Peyer's patch (tissue), 4 donors: ENCODE results near the gene CD36. TPM values are rescaled to one million over a fixed set of nuclear protein-coding genes. Genes with fewer than 3 reads are reported as not detected.

Experiments used
- DNase-seq, 3 donors: peaks; one replicate each; pipeline ENCODE4 v3.0.0-alpha.2; 2017 to 2019
- H3K27ac ChIP-seq, 4 donors: fragments of 200-600 bp; sonication (generic); one replicate each; pipeline ENCODE4 v1.5.1; 2016 to 2019
- H3K27me3 ChIP-seq, 2 donors: fragments of 200-600 bp; sonication (generic); one replicate each; pipeline ENCODE4 v1.5.1; 2019
- H3K36me3 ChIP-seq, 3 donors: fragments of 200-600 bp; sonication (generic); one replicate each; pipeline ENCODE4 v1.5.1; 2016 to 2019
- H3K4me1 ChIP-seq, 4 donors: fragments of 200-600 bp; sonication (generic); one replicate each; pipeline ENCODE4 v1.5.1; 2016 to 2019
- H3K4me3 ChIP-seq, 4 donors: fragments of 200-600 bp; sonication (generic); 1 replicate in 3 of 4; 2 replicates in 1 of 4; pipeline ENCODE4 v1.5.1; 2016 to 2019; ENCODE audit warnings: mild to moderate bottlenecking in 1 of 4
- H3K9me3 ChIP-seq, 4 donors: fragments of 200-600 bp; sonication (generic); one replicate each; pipeline ENCODE4 v1.5.1; 2016 to 2019; ENCODE audit warnings: mild to moderate bottlenecking in 1 of 4
- POLR2A ChIP-seq, 2 donors: fragments of 450-650 bp; IDR thresholded peaks; one replicate each; pipeline ENCODE4 v1.5.1; 2017; ENCODE audit warnings: antibody characterized with exemption in 2 of 2, mild to moderate bottlenecking in 2 of 2, moderate library complexity in 2 of 2
- total RNA-seq, 4 donors: library from RNA; depleted of rRNA; stranded (reverse); fragments of >200 nt; gene quantifications; one replicate each; pipeline ENCODE4 v1.1.0, GENCODE V29; 2016
- TF ChIP-seq, protein P1 (sequence below), 6 experiments: fragments of 450-650 bp in 4 of 6; fragments of 200-600 bp in 2 of 6; sonication (generic) in 1 of 6; IDR thresholded peaks; one replicate each; pipeline ENCODE4 v1.5.1; 2017 to 2019; ENCODE audit warnings: antibody characterized with exemption in 6 of 6, mild to moderate bottlenecking in 3 of 6, moderate library complexity in 1 of 6

CD36 gene
- total RNA-seq, 4 donors from 2014 or later = 8.9 to 35.5 (median 24.4) TPM

DNA sequence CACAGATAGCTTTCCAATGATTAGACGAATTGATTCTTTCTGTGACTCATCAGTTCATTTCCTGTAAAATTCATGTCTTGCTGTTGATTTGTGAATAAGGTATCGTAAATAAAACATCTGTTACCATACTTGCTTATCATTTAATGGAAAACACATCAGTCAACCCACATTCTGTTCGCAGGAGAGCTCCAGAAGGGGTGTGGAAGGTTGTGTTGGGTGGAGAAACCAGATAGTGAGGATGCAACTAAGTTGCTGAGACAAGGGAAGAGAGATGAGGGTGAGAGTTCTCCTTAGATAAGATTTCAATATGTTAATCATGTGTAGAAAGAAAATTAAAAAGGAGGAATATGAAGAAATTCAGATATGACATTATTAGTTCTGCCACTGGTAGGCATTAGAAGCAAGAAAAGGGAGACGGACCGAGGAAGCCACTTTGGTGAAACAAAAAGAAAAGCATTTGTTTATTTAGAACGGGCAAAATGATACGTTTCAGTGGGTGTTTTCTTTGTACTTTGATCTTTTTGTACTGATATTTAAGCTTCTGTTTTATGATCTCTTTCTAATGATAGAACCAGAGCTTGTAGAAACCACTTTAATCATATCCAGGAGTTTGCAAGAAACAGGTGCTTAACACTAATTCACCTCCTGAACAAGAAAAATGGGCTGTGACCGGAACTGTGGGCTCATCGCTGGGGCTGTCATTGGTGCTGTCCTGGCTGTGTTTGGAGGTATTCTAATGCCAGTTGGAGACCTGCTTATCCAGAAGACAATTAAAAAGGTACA, 7.8 kb downstream of the CD36 start:
- H3K4me3 ChIP-seq = no peak overlapping the region
- no peak for TF ChIP-seq POLR2A (IDR thresholded peaks at IDR 0.05)
- TF ChIP-seq, protein P1, sequence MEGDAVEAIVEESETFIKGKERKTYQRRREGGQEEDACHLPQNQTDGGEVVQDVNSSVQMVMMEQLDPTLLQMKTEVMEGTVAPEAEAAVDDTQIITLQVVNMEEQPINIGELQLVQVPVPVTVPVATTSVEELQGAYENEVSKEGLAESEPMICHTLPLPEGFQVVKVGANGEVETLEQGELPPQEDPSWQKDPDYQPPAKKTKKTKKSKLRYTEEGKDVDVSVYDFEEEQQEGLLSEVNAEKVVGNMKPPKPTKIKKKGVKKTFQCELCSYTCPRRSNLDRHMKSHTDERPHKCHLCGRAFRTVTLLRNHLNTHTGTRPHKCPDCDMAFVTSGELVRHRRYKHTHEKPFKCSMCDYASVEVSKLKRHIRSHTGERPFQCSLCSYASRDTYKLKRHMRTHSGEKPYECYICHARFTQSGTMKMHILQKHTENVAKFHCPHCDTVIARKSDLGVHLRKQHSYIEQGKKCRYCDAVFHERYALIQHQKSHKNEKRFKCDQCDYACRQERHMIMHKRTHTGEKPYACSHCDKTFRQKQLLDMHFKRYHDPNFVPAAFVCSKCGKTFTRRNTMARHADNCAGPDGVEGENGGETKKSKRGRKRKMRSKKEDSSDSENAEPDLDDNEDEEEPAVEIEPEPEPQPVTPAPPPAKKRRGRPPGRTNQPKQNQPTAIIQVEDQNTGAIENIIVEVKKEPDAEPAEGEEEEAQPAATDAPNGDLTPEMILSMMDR (IDR thresholded peaks at IDR 0.05) = no peak

DNA sequence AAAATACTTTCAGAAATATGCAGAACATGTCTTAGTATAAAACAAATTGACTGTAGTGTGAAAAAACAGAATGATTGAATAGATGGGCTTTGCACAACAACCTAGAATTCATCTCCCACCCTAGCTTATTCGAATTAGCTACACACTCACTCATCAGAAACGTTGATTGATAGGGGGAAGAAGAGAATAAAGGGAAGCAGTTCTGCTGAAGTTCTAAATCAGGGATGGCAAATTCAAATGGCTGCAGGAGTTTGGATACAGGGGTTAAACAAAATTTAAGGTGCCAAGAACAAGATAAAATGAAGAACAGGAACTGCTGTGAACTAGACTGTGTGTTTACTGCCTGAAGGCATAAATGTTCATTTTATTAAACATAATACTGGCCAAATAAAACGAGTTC, 9.0 kb downstream of the CD36 start:
- TF ChIP-seq, protein P1 (IDR thresholded peaks at IDR 0.05) = no peak
- TF ChIP-seq POLR2A (IDR thresholded peaks at IDR 0.05) = no peak
- Histone ChIP-seq H3K27ac (no peak overlapping the region), H3K4me1 (no peaks in the 10 kb centered on the region), H3K36me3 (no peaks in the 10 kb centered on the region), H3K9me3 (no peaks in the 10 kb centered on the region), H3K27me3 (no peaks in the 10 kb centered on the region), H3K4me3 (no peak overlapping the region)
- DNase-seq = no peak

More for the DNA sequence above, 7.8 kb downstream of the CD36 start:
- H3K4me1 ChIP-seq = no peaks in the 10 kb centered on the region
- no peaks in the 10 kb centered on the region for H3K9me3 ChIP-seq
- no peaks in the 10 kb centered on the region for H3K36me3 ChIP-seq
- DNase-seq = no peak
- H3K27me3 ChIP-seq = no peaks in the 10 kb centered on the region
- H3K27ac ChIP-seq = no peak overlapping the region

GRCh38 chr7:80648031-80648600, 9.7 kb downstream of the CD36 start:
- Histone ChIP-seq H3K36me3 (no peaks in the 10 kb centered on the region), H3K4me3 (no peak overlapping the region), H3K27ac (no peak overlapping the region), H3K27me3 (no peaks in the 10 kb centered on the region), H3K4me1 (no peaks in the 10 kb centered on the region), H3K9me3 (no peaks in the 10 kb centered on the region)
- TF ChIP-seq POLR2A (IDR thresholded peaks at IDR 0.05) = no peak
- TF ChIP-seq, protein P1 (IDR thresholded peaks at IDR 0.05) = no peak
- no peak for DNase-seq

DNA sequence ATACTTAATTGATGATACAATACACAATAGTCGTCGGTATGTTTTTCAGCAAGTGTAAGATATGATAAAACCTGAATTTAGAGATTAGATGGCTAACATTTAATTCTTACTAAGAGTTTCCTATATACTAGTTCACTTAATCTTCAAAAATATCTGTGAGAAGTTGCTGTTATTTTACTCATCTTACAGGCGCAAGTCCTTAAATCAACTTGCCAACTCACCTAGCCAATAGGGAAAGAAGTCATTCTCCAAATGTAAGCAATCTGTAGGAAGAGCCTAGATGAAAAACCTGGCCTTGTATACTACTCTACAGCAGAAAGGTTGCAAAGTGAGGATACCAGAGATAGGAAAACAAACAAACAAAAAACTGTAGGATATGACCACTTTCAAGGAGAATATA, 10.6 kb downstream of the CD36 start:
- TF ChIP-seq, protein P1 (IDR thresholded peaks at IDR 0.05) = no peak
- no peak for TF ChIP-seq POLR2A (IDR thresholded peaks at IDR 0.05)
- no peaks in the 10 kb centered on the region for H3K9me3 ChIP-seq
- DNase-seq = no peak
- no peak overlapping the region for H3K27ac ChIP-seq
- no peak overlapping the region for H3K4me3 ChIP-seq
- H3K27me3 ChIP-seq = no peaks in the 10 kb centered on the region
- H3K36me3 ChIP-seq = no peaks in the 10 kb centered on the region
- H3K4me1 ChIP-seq = no peaks in the 10 kb centered on the region

- Histone ChIP-seq H3K27me3 (no peaks in the 10 kb centered on the region), H3K9me3 (no peaks in the 10 kb centered on the region), H3K36me3 (no peaks in the 10 kb centered on the region), H3K4me1 (no peaks in the 10 kb centered on the region), H3K27ac (no peak overlapping the region), H3K4me3 (no peak overlapping the region)
- TF ChIP-seq POLR2A (IDR thresholded peaks at IDR 0.05) = no peak
- TF ChIP-seq, protein P1 (IDR thresholded peaks at IDR 0.05) = no peak
- DNase-seq = no peak
These were observed 11.6 kb downstream of the CD36 start for GRCh38 chr7:80650030-80650429.
